B cell (primary cell): ENCODE measurements around the gene TANC2. TPM values are rescaled to one million over a fixed set of nuclear protein-coding genes. Genes with fewer than 3 reads are reported as not detected.

ENCODE experiments used
- ATAC-seq: fragments of 200-7000 bp; cut with Tn5 transposase; one replicate; pipeline ENCODE4 v1.10.0; 2021; ENCODE audit warnings: low read depth, mild to moderate bottlenecking, moderate number of reproducible peaks, moderate library complexity
- CTCF ChIA-PET: fragments of 350-600 bp; sonication (Branson Sonifier 250); formaldehyde crosslinking; loops from one replicate; lab custom pipeline; 2021; ENCODE audit warnings: antibody characterized with exemption, inconsistent platforms; lab: Charles Lee
- POLR2A ChIA-PET: fragments of 350-600 bp; sonication (Branson Sonifier 250); formaldehyde crosslinking; loops from one replicate; lab custom pipeline; 2021; ENCODE audit warnings: antibody characterized with exemption; lab: Charles Lee
- DNase-seq: peaks from one replicate; pipeline ENCODE4 v3.0.0; 2013
- H2AFZ ChIP-seq: 2 replicates; pipeline ENCODE4 v1.6.1; 2012; ENCODE audit warnings: mild to moderate bottlenecking, low read depth, low read length; ENCODE audit not compliant: insufficient read depth, poor library complexity, severe bottlenecking
- H3K27ac ChIP-seq, 2 donors: 1 replicate in 1 of 2; 2 replicates in 1 of 2; pipeline ENCODE4 v1.5.1; 2012 to 2013; ENCODE audit warnings: low read length in 2 of 2, mild to moderate bottlenecking in 2 of 2, moderate library complexity in 1 of 2
- H3K27me3 ChIP-seq, 4 experiments: fragments of 200-600 bp in 1 of 4; sonication (generic) in 1 of 4; replicated peaks in 1 of 4; 1 replicate in 2 of 4; 2 replicates in 2 of 4; pipeline versions ENCODE4 v1.6.1 to v1.7.0; 2013 to 2016; ENCODE audit warnings: low read length in 3 of 4, mild to moderate bottlenecking in 2 of 4, mixed read lengths in 1 of 4, moderate library complexity in 1 of 4; ENCODE audit not compliant: insufficient read depth in 4 of 4, control insufficient read depth in 3 of 4; ENCODE audit errors: control extremely low read depth in 1 of 4
- H3K36me3 ChIP-seq, 2 experiments: replicated peaks in 1 of 2; 1 replicate in 1 of 2; 2 replicates in 1 of 2; pipeline versions ENCODE4 v1.6.1 to v1.7.1; 2013; ENCODE audit warnings: low read length in 1 of 2; ENCODE audit not compliant: insufficient read depth in 2 of 2, control insufficient read depth in 1 of 2; ENCODE audit errors: control extremely low read depth in 1 of 2, extremely low read depth in 1 of 2
- H3K4me1 ChIP-seq, 2 donors: fragments of 200-600 bp in 1 of 2; sonication (generic) in 1 of 2; 1 replicate in 1 of 2; 2 replicates in 1 of 2; pipeline versions ENCODE4 v1.5.1 to v1.6.1; 2013 to 2017; ENCODE audit warnings: low read length in 2 of 2; ENCODE audit not compliant: control insufficient read depth in 2 of 2, insufficient read depth in 2 of 2
- H3K4me2 ChIP-seq: replicated peaks from 2 replicates; pipeline ENCODE3; 2012; ENCODE audit warnings: mild to moderate bottlenecking, low read depth, low read length; ENCODE audit not compliant: poor library complexity, severe bottlenecking
- H3K4me3 ChIP-seq, 5 experiments: fragments of 200-600 bp in 1 of 5; sonication (generic) in 1 of 5; 1 replicate in 3 of 5; 2 replicates in 2 of 5; pipeline versions ENCODE4 v1.5.1 to v1.7.0; 2011 to 2016; ENCODE audit warnings: low read length in 4 of 5, mild to moderate bottlenecking in 4 of 5, low read depth in 2 of 5, control low read depth in 1 of 5, moderate library complexity in 1 of 5; ENCODE audit not compliant: insufficient read depth in 1 of 5; ENCODE audit errors: control extremely low read depth in 1 of 5, extremely low read depth in 1 of 5
- H3K79me2 ChIP-seq: fragments of 200-600 bp; sonication (generic); one replicate; pipeline ENCODE4 v1.6.0; 2016; ENCODE audit warnings: low read length; ENCODE audit not compliant: control insufficient read depth, insufficient read depth
- H3K9ac ChIP-seq: fragments of 200-600 bp; sonication (generic); 2 replicates; pipeline ENCODE4 v1.6.1; 2017; ENCODE audit warnings: mild to moderate bottlenecking, low read length, moderate library complexity
- H3K9me3 ChIP-seq, 3 donors: one replicate each; pipeline versions ENCODE4 v1.6.1 to v1.7.1; 2013; ENCODE audit warnings: low read length in 2 of 3; ENCODE audit not compliant: control insufficient read depth in 2 of 3, insufficient read depth in 1 of 3; ENCODE audit errors: control extremely low read depth in 1 of 3
- H4K20me1 ChIP-seq: 2 replicates; pipeline ENCODE4 v1.6.0; 2012; ENCODE audit warnings: mild to moderate bottlenecking, low read length; ENCODE audit not compliant: insufficient read depth, control insufficient read depth, poor library complexity, severe bottlenecking
- H3K27ac Mint-ChIP-seq: one replicate; pipeline ENCODE4 v1.8.0; 2021; ENCODE audit warnings: mixed read lengths
- H3K27me3 Mint-ChIP-seq: one replicate; pipeline ENCODE4 v1.8.0; 2021; ENCODE audit warnings: mixed read lengths
- H3K4me1 Mint-ChIP-seq: one replicate; pipeline ENCODE4 v1.8.0; 2021; ENCODE audit warnings: mixed read lengths
- H3K4me3 Mint-ChIP-seq: one replicate; pipeline ENCODE4 v1.8.0; 2021; ENCODE audit warnings: mixed read lengths
- H3K9me3 Mint-ChIP-seq: one replicate; pipeline ENCODE4 v1.8.0; 2022; ENCODE audit warnings: mixed read lengths; ENCODE audit not compliant: insufficient read depth
- EZH2 ChIP-seq: IDR thresholded peaks from 2 replicates; pipeline ENCODE4 v1.6.1; 2012; ENCODE audit warnings: borderline replicate concordance, low read depth, mild to moderate bottlenecking, moderate library complexity, low read length; ENCODE audit not compliant: insufficient read depth, poor library complexity, severe bottlenecking
- WGBS: methylation state at CpG from one replicate; pipeline ENCODE4 v1.1.5; 2013; ENCODE audit warnings: missing lambda C conversion rate; ENCODE audit not compliant: insufficient coverage; 5-methylcytosine and 5-hydroxymethylcytosine counted together
- intact Hi-C: fragments of 100-400 bp; cut with micrococcal nuclease; formaldehyde crosslinking; loops from one replicate; pipeline ENCODE4 v1.10.0; 2022
- polyA plus RNA-seq: library from polyadenylated mRNA; depleted of rRNA; stranded (reverse); fragments of >200 nt; gene quantifications from 2 replicates; pipeline ENCODE4 v1.2.3, GENCODE V29; 2012
- total RNA-seq, 2 donors: library from RNA; stranded (reverse); fragments of 120-200 nt in 1 of 2; gene quantifications; 1 replicate in 1 of 2; 2 replicates in 1 of 2; pipeline versions ENCODE4 v1.2.3 to v1.2.4, GENCODE V29; 2013 to 2022
- TF ChIP-seq, protein P1 (sequence below): fragments of 200-600 bp; IDR thresholded peaks from one replicate; pipeline ENCODE4 v1.8.0; 2022; ENCODE audit warnings: antibody characterized with exemption, mild to moderate bottlenecking

The TANC2 gene
- total and polyA plus RNA-seq, 2 donors (not counting 1 experiment from before 2014, with no cell fraction given), result 4.6 to 20.4 TPM

DNA sequence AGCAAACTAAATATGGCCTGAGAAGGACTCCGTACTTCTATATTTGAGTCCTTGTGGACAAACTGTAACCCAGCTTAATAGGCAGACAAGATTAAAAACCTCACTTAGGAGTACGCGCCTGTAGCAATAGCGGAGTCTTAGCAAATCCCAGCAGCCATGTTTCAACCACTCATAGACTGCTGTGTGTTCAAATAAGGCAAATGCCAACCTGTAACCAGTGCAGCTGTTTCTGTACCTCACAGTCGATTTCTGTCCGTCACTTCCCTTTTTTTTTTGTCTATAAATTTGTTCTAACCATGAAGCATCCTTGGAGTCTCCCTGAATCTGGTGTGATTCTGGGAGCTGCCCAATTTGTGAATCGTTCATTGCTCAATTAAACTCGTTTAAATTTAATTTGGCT lies 30.2 kb downstream of the TANC2 start:
- ChIA-PET POLR2A (no interaction called here), CTCF (interaction anchor here (0.6 to 3.0 kb wide), 3 partner anchors 120 to 411 kb away, joined by 3 to 32 read pairs (median 5); no protein-coding TSS in a partner anchor)
- ATAC-seq (no peak), DNase-seq (no peak)
- Histone ChIP-seq H3K9ac (no peak overlapping the region), H3K79me2 (no peaks in the 10 kb centered on the region), H3K4me3 (no peak overlapping the region), H3K36me3 (no peaks in the 10 kb centered on the region), H3K9me3 (no peaks in the 10 kb centered on the region), H3K27me3 (no peaks in the 10 kb centered on the region), H2AFZ (no peak overlapping the region), H3K27ac (no peak overlapping the region), H3K4me1 (peaks cover 0 to 3% of the 10 kb centered on the region in 2 donors), H4K20me1 (no peaks in the 10 kb centered on the region), H3K4me2 (no peak overlapping the region)
- H3K9me3 Mint-ChIP-seq, result no peaks in the 10 kb centered on the region
- intact Hi-C loops, result no loop called here
- TF ChIP-seq EZH2, result no peak
- TF ChIP-seq, protein P1, sequence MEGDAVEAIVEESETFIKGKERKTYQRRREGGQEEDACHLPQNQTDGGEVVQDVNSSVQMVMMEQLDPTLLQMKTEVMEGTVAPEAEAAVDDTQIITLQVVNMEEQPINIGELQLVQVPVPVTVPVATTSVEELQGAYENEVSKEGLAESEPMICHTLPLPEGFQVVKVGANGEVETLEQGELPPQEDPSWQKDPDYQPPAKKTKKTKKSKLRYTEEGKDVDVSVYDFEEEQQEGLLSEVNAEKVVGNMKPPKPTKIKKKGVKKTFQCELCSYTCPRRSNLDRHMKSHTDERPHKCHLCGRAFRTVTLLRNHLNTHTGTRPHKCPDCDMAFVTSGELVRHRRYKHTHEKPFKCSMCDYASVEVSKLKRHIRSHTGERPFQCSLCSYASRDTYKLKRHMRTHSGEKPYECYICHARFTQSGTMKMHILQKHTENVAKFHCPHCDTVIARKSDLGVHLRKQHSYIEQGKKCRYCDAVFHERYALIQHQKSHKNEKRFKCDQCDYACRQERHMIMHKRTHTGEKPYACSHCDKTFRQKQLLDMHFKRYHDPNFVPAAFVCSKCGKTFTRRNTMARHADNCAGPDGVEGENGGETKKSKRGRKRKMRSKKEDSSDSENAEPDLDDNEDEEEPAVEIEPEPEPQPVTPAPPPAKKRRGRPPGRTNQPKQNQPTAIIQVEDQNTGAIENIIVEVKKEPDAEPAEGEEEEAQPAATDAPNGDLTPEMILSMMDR, result no peak
- peaks cover 4% of the 10 kb centered on the region for H3K27me3 Mint-ChIP-seq
- no peak overlapping the region for H3K27ac Mint-ChIP-seq
- no peak overlapping the region for H3K4me3 Mint-ChIP-seq
- peaks cover 9% of the 10 kb centered on the region for H3K4me1 Mint-ChIP-seq
- WGBS, result 97% methylated on average over 4 of the region's 8 CpGs

DNA sequence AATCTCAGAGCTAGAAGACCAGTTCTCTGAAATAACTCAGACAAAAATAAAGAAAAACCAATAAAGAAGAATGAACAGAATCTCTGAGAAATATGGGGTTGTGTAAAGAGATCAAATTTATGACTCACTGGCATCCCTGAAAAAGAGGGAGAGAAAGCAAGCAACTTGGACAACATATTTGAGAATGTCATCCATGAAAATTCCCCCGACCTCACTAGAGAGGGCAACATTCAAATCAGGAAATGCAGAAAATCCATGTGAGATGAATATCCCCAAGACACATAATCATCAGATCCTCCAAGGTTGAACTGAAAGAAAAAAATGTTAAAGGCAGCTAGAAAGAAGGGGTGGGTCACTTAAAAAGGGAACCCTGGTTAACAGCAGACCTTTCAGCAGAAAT lies 32.1 kb downstream of the TANC2 start:
- CTCF ChIA-PET, result no interaction called here
- H3K79me2 ChIP-seq, result no peaks in the 10 kb centered on the region

More for the DNA sequence above, 32.1 kb downstream of the TANC2 start:
- H3K9me3 ChIP-seq, result no peaks in the 10 kb centered on the region
- H3K27ac Mint-ChIP-seq, result no peak overlapping the region
- H3K4me3 ChIP-seq, result no peak overlapping the region
- H3K27ac ChIP-seq, result no peak overlapping the region
- POLR2A ChIA-PET, result no interaction called here
- ATAC-seq, result no peak
- H3K36me3 ChIP-seq, result no peaks in the 10 kb centered on the region
- no peaks in the 10 kb centered on the region for H4K20me1 ChIP-seq
- TF ChIP-seq, protein P1, result no peak
- no peak for TF ChIP-seq EZH2
- intact Hi-C loops, result no loop called here
- no peak overlapping the region for H3K9ac ChIP-seq
- no CpG with 5 or more reads among the region's 1 CpG for WGBS
- peaks cover 4% of the 10 kb centered on the region for H3K27me3 Mint-ChIP-seq
- peaks cover 9% of the 10 kb centered on the region for H3K4me1 Mint-ChIP-seq
- peaks cover 0 to 3% of the 10 kb centered on the region in 2 donors for H3K4me1 ChIP-seq
- no peaks in the 10 kb centered on the region for H3K27me3 ChIP-seq
- H3K9me3 Mint-ChIP-seq, result no peaks in the 10 kb centered on the region
- H3K4me3 Mint-ChIP-seq, result no peak overlapping the region
- H3K4me2 ChIP-seq, result no peak overlapping the region
- DNase-seq, result no peak
- no peak overlapping the region for H2AFZ ChIP-seq
